ENCODE data around the gene SEC24B. TPM values are rescaled to one million over a fixed set of nuclear protein-coding genes. Genes with fewer than 3 reads are reported as not detected.
"Not testable (repeated sequence)": the region's sequence is repeated elsewhere in the genome, so short reads cannot be mapped to it uniquely, and the experiment has no call there.

The SEC24B gene
- total and polyA plus RNA-seq, 12 donors: 8.4 to 49.3 (median 29.8) TPM

DNA sequence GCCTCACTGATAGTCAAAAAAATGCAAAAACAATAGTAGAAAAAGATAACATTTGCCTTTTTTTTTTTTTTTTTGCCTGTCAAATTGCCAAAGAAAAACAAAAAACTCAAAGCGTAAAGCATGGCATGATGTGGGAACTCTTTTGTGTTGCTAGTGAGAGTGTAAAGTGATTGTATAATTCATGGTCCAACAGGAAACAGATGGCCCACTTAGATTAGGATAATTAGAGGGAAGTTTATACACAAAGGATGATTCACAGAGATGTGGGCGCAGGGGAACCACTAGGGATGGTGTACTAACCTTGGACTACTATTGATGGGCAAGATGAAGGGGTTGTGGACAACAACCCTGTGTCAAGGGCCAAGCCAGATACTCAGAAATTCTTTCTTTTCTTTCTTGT is 142.8 kb downstream of the SEC24B start:
- Histone ChIP-seq H3K9me3 (replicated peaks in 1 of 3) (no peaks in the 10 kb centered on the region), H3K27ac (no peak overlapping the region), H3K4me1 (replicated peaks in 1 of 2) (no peaks in the 10 kb centered on the region), H3K27me3 (no peaks in the 10 kb centered on the region), H3K4me3 (no peak overlapping the region), H3K36me3 (replicated peaks in 1 of 2) (no peaks in the 10 kb centered on the region)
- peak in 1 of 7 donors; percentile 61 for DNase-seq
- intact Hi-C loops (cut with DNase I): no loop called here
- 66 to 76% (median 70%) methylated on average over 2 of the region's 2 CpGs for WGBS, 4 donors
- TF ChIP-seq CTCF (IDR thresholded peaks at IDR 0.05) (no peak), POLR2A (IDR thresholded peaks at IDR 0.05) (no peak)

GRCh38 chr4:109578846-109579245 is 145.2 kb downstream of the SEC24B start:
- no peak for TF ChIP-seq CTCF (IDR thresholded peaks at IDR 0.05)
- no peak for TF ChIP-seq POLR2A (IDR thresholded peaks at IDR 0.05)
- no peaks in the 10 kb centered on the region for H3K27me3 ChIP-seq
- H3K4me3 ChIP-seq: no peak overlapping the region
- H3K4me1 ChIP-seq (replicated peaks in 1 of 2): no peaks in the 10 kb centered on the region
- intact Hi-C loops (cut with DNase I): no loop called here
- DNase-seq: no peak
- H3K27ac ChIP-seq: no peak overlapping the region
- no peaks in the 10 kb centered on the region for H3K9me3 ChIP-seq (replicated peaks in 1 of 3)
- WGBS, 4 donors: 86 to 91% (median 89%) methylated on average over 3 of the region's 3 CpGs
- H3K36me3 ChIP-seq (replicated peaks in 1 of 2): no peaks in the 10 kb centered on the region

- H3K27me3 ChIP-seq; H3K4me3 ChIP-seq; H3K9me3 ChIP-seq (replicated peaks in 1 of 3); H3K27ac ChIP-seq; DNase-seq; H3K4me1 ChIP-seq (replicated peaks in 1 of 2); H3K36me3 ChIP-seq (replicated peaks in 1 of 2); intact Hi-C loops (cut with DNase I): not testable (repeated sequence)
- WGBS, 4 donors: 85 to 98% (median 92%) methylated on average over 5 of the region's 5 CpGs
Measured at GRCh38 chr4:109579997-109580396, 146.4 kb downstream of the SEC24B start.

GRCh38 chr4:109588176-109588575 is 154.6 kb downstream of the SEC24B start:
- Histone ChIP-seq H3K27ac (no peak overlapping the region), H3K9me3 (replicated peaks in 1 of 3) (no peaks in the 10 kb centered on the region), H3K27me3 (no peaks in the 10 kb centered on the region), H3K36me3 (replicated peaks in 1 of 2) (no peaks in the 10 kb centered on the region), H3K4me3 (no peak overlapping the region), H3K4me1 (replicated peaks in 1 of 2) (peaks cover 0 to 9% of the 10 kb centered on the region in 2 donors)
- DNase-seq: peak in 2 of 7 donors; percentile 10 to 35
- 42 to 63% (median 54%) methylated on average over 4 of the region's 4 CpGs for WGBS, 4 donors
- no peak for TF ChIP-seq POLR2A (IDR thresholded peaks at IDR 0.05)
- no peak for TF ChIP-seq CTCF (IDR thresholded peaks at IDR 0.05)
- intact Hi-C loops (cut with DNase I): no loop called here

GRCh38 chr4:109589119-109589518 is 155.5 kb downstream of the SEC24B start:
- Histone ChIP-seq H3K4me3 (no peak overlapping the region), H3K27me3 (no peaks in the 10 kb centered on the region), H3K36me3 (replicated peaks in 1 of 2) (no peaks in the 10 kb centered on the region), H3K9me3 (replicated peaks in 1 of 3) (no peaks in the 10 kb centered on the region), H3K27ac (no peak overlapping the region), H3K4me1 (replicated peaks in 1 of 2) (peaks cover 0 to 9% of the 10 kb centered on the region in 2 donors)
- no peak for DNase-seq
- WGBS, 4 donors: 77 to 93% (median 84%) methylated on average over 2 of the region's 2 CpGs
- TF ChIP-seq CTCF (IDR thresholded peaks at IDR 0.05) (no peak), POLR2A (IDR thresholded peaks at IDR 0.05) (no peak)
- intact Hi-C loops (cut with DNase I): no loop called here

Data from adrenal gland (tissue), 12 donors.